ENCODE data around the gene TTC28.

GRCh38 chr22:28648792-28649191 is 30.8 kb downstream of the TTC28 start:
- TF ChIP-seq CTCF (IDR thresholded peaks at IDR 0.05) (no peak), POLR2A (IDR thresholded peaks at IDR 0.05) (no peak)
